Uterus (tissue), 4 donors: ENCODE measurements around the gene TBX3. TPM values are rescaled to one million over a fixed set of nuclear protein-coding genes. Genes with fewer than 3 reads are reported as not detected.
"Not testable (repeated sequence)": the region's sequence is repeated elsewhere in the genome, so short reads cannot be mapped to it uniquely, and the experiment has no call there.

Experiments used
- DNase-seq, 2 donors: peaks; one replicate each; pipeline ENCODE4 v3.0.0-alpha.2; 2019 to 2020
- H3K27ac ChIP-seq, 2 donors: fragments of 200-600 bp; sonication (generic); 1 replicate in 1 of 2; 2 replicates in 1 of 2; pipeline ENCODE4 v1.5.1; 2016 to 2018
- H3K27me3 ChIP-seq, 2 donors: fragments of 200-600 bp; sonication (generic); one replicate each; pipeline ENCODE4 v1.5.1; 2018 to 2019; ENCODE audit warnings: control low read depth in 1 of 2
- H3K36me3 ChIP-seq, 2 donors: fragments of 200-600 bp; sonication (generic); one replicate each; pipeline ENCODE4 v1.5.1; 2019; ENCODE audit warnings: control low read depth in 1 of 2
- H3K4me1 ChIP-seq, 2 donors: fragments of 200-600 bp; sonication (generic); one replicate each; pipeline ENCODE4 v1.5.1; 2018 to 2019; ENCODE audit warnings: control low read depth in 1 of 2
- H3K4me3 ChIP-seq, 2 donors: fragments of 200-600 bp; sonication (generic); 1 replicate in 1 of 2; 2 replicates in 1 of 2; pipeline ENCODE4 v1.5.1; 2018 to 2019; ENCODE audit warnings: mild to moderate bottlenecking in 1 of 2
- H3K9me3 ChIP-seq, 2 donors: fragments of 200-600 bp; sonication (generic); one replicate each; pipeline ENCODE4 v1.5.1; 2019; ENCODE audit warnings: control low read depth in 1 of 2
- POLR2A ChIP-seq, 2 donors: fragments of 450-650 bp; IDR thresholded peaks; one replicate each; pipeline ENCODE4 v1.6.1; 2016; ENCODE audit warnings: antibody characterized with exemption in 2 of 2, mild to moderate bottlenecking in 1 of 2, moderate library complexity in 1 of 2
- intact Hi-C: fragments of 100-400 bp; cut with DNase I; formaldehyde crosslinking; loops from one replicate; pipeline ENCODE4 v1.15.1; 2023; ENCODE audit warnings: low total_unique reads
- total RNA-seq, 4 donors: library from RNA; depleted of rRNA in 3 of 4; stranded (reverse); fragments of >200 nt in 3 of 4; gene quantifications; one replicate each; pipeline versions ENCODE4 v1.1.0 to v1.2.4, GENCODE V29; 2014 to 2023
- TF ChIP-seq, protein P1 (sequence below), 4 experiments: fragments of 200-600 bp in 2 of 4; fragments of 450-650 bp in 2 of 4; sonication (generic) in 2 of 4; IDR thresholded peaks; one replicate each; pipeline ENCODE4 v1.5.1; 2016 to 2019; ENCODE audit warnings: antibody characterized with exemption in 4 of 4, mild to moderate bottlenecking in 2 of 4, moderate library complexity in 1 of 4
- donor health status: DM: yes; HTN: yes; CAD: no.

The TBX3 gene
- total RNA-seq, 4 donors from 2014 or later: 11.0 to 120 (median 56.3) TPM

GRCh38 chr12:114721266-114721665 is 37.3 kb upstream of the TBX3 start:
- intact Hi-C loops: no loop called here
- no peaks in the 10 kb centered on the region for H3K27me3 ChIP-seq
- H3K9me3 ChIP-seq: no peaks in the 10 kb centered on the region
- H3K36me3 ChIP-seq: no peaks in the 10 kb centered on the region
- no peak for TF ChIP-seq POLR2A (IDR thresholded peaks at IDR 0.05)
- TF ChIP-seq, protein P1, sequence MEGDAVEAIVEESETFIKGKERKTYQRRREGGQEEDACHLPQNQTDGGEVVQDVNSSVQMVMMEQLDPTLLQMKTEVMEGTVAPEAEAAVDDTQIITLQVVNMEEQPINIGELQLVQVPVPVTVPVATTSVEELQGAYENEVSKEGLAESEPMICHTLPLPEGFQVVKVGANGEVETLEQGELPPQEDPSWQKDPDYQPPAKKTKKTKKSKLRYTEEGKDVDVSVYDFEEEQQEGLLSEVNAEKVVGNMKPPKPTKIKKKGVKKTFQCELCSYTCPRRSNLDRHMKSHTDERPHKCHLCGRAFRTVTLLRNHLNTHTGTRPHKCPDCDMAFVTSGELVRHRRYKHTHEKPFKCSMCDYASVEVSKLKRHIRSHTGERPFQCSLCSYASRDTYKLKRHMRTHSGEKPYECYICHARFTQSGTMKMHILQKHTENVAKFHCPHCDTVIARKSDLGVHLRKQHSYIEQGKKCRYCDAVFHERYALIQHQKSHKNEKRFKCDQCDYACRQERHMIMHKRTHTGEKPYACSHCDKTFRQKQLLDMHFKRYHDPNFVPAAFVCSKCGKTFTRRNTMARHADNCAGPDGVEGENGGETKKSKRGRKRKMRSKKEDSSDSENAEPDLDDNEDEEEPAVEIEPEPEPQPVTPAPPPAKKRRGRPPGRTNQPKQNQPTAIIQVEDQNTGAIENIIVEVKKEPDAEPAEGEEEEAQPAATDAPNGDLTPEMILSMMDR (IDR thresholded peaks at IDR 0.05): no peak
- H3K4me3 ChIP-seq: no peak overlapping the region
- DNase-seq: no peak
- no peak overlapping the region for H3K27ac ChIP-seq
- no peaks in the 10 kb centered on the region for H3K4me1 ChIP-seq

GRCh38 chr12:114713466-114714215 is 29.7 kb upstream of the TBX3 start:
- no peak overlapping the region for H3K4me3 ChIP-seq
- H3K4me1 ChIP-seq: no peaks in the 10 kb centered on the region
- intact Hi-C loops: no loop called here
- no peaks in the 10 kb centered on the region for H3K36me3 ChIP-seq
- no peaks in the 10 kb centered on the region for H3K9me3 ChIP-seq
- TF ChIP-seq, protein P1 (IDR thresholded peaks at IDR 0.05): no peak
- no peak for TF ChIP-seq POLR2A (IDR thresholded peaks at IDR 0.05)
- no peaks in the 10 kb centered on the region for H3K27me3 ChIP-seq
- H3K27ac ChIP-seq: no peak overlapping the region
- no peak for DNase-seq

DNA sequence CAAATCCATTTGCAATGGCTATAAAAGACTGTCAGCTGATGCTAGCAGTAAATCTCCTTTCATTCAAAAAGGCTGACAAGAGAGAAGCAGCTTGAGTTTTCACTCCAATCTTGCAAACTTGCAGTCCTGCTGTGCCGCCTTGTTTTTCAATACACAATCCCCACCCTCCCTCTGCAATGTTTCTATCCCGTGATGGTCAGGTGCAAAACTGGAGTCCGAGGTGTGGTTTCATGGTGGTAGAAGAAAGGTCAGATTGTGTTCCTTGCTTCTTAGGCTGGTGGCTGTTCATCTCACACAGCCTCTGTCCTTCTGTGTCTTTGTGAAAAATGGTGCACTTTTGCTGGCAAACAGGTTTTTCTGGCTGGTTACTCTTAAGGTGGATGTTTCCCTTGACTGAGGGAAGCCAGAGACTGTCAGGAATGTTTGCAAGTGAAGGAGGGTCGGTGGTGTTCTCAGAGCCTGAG is 27.7 kb upstream of the TBX3 start:
- no peaks in the 10 kb centered on the region for H3K27me3 ChIP-seq
- no peak for DNase-seq
- no peaks in the 10 kb centered on the region for H3K4me1 ChIP-seq
- H3K9me3 ChIP-seq: no peaks in the 10 kb centered on the region
- no peak overlapping the region for H3K4me3 ChIP-seq
- intact Hi-C loops: no loop called here
- no peaks in the 10 kb centered on the region for H3K36me3 ChIP-seq
- no peak overlapping the region for H3K27ac ChIP-seq
- no peak for TF ChIP-seq POLR2A (IDR thresholded peaks at IDR 0.05)
- TF ChIP-seq, protein P1 (IDR thresholded peaks at IDR 0.05): no peak

DNA sequence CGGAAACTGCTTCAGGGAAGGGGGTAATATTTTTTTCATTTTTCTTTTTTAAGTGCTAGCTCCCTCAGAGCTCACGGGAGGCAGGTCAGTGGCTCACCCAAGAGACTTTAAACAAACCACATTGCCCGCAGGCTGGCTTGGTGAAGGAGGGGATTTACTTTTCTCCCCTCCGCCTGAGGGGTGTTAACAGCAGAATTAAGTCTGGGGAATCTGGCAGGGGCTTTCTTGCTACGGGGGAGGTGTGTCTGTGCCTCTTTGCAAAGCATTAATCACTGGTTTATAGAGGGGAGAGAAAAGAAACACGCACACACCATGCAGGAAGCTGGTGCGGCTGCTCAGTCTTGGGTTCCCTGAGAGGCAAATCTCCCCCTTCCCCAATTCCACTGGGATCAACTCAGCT is 26.2 kb upstream of the TBX3 start:
- intact Hi-C loops: no loop called here
- H3K9me3 ChIP-seq: no peaks in the 10 kb centered on the region
- H3K27ac ChIP-seq: no peak overlapping the region
- no peaks in the 10 kb centered on the region for H3K4me1 ChIP-seq
- TF ChIP-seq POLR2A (IDR thresholded peaks at IDR 0.05): no peak
- TF ChIP-seq, protein P1 (IDR thresholded peaks at IDR 0.05): no peak
- no peaks in the 10 kb centered on the region for H3K36me3 ChIP-seq
- no peaks in the 10 kb centered on the region for H3K27me3 ChIP-seq
- DNase-seq: no peak
- no peak overlapping the region for H3K4me3 ChIP-seq

GRCh38 chr12:114709112-114709511 is 25.1 kb upstream of the TBX3 start:
- no peak for DNase-seq
- Histone ChIP-seq H3K9me3 (no peaks in the 10 kb centered on the region), H3K4me3 (no peak overlapping the region), H3K27me3 (no peaks in the 10 kb centered on the region), H3K27ac (no peak overlapping the region), H3K36me3 (no peaks in the 10 kb centered on the region), H3K4me1 (no peaks in the 10 kb centered on the region)
- no peak for TF ChIP-seq POLR2A (IDR thresholded peaks at IDR 0.05)
- TF ChIP-seq, protein P1 (IDR thresholded peaks at IDR 0.05): no peak
- intact Hi-C loops: no loop called here

- H3K27ac ChIP-seq, H3K4me1 ChIP-seq, H3K4me3 ChIP-seq, H3K27me3 ChIP-seq, DNase-seq, H3K36me3 ChIP-seq, H3K9me3 ChIP-seq, intact Hi-C loops: not testable (repeated sequence)
Measured at GRCh38 chr12:114708598-114708997, 24.6 kb upstream of the TBX3 start.
